ENCODE measurements around the gene MKX.
"Not testable (repeated sequence)": the region's sequence is repeated elsewhere in the genome, so short reads cannot be mapped to it uniquely, and the experiment has no call there.

The MKX gene

GRCh38 chr10:27692663-27693062, 53.0 kb downstream of the MKX start:
- DNase-seq = no peak

- DNase-seq = no peak
Observed at GRCh38 chr10:27688991-27689390, 56.6 kb downstream of the MKX start.

- no peak for DNase-seq
Observed at GRCh38 chr10:27688276-27688675, 57.3 kb downstream of the MKX start.

GRCh38 chr10:27687743-27688142, 57.9 kb downstream of the MKX start:
- DNase-seq = no peak

- peak; percentile 21 for DNase-seq
Observed at GRCh38 chr10:27687326-27687725, 58.3 kb downstream of the MKX start.

- peak; percentile 40 for DNase-seq
Observed at GRCh38 chr10:27685681-27686080, 59.9 kb downstream of the MKX start.

- DNase-seq = no peak
Observed at GRCh38 chr10:27683226-27683625, 62.4 kb downstream of the MKX start.

GRCh38 chr10:27681795-27682194, 63.8 kb downstream of the MKX start:
- DNase-seq = not testable (repeated sequence)

- no peak for DNase-seq
Observed at GRCh38 chr10:27680691-27681605, 64.7 kb downstream of the MKX start.

- no peak for DNase-seq
Observed at GRCh38 chr10:27680006-27680557, 65.5 kb downstream of the MKX start.

- DNase-seq = no peak
Observed at GRCh38 chr10:27679369-27679912, 66.2 kb downstream of the MKX start.

- DNase-seq = no peak
Observed at GRCh38 chr10:27678166-27678565, 67.5 kb downstream of the MKX start.

- no peak for DNase-seq
Observed at GRCh38 chr10:27673065-27673464, 72.6 kb downstream of the MKX start.

GRCh38 chr10:27671821-27672220, 73.8 kb downstream of the MKX start:
- DNase-seq = no peak

GRCh38 chr10:27664461-27664860, 81.2 kb downstream of the MKX start:
- DNase-seq = no peak

GRCh38 chr10:27663621-27664020, 82.0 kb downstream of the MKX start:
- DNase-seq = no peak

GRCh38 chr10:27661514-27662286, 83.9 kb downstream of the MKX start:
- no peak for DNase-seq

GRCh38 chr10:27660711-27661110, 84.9 kb downstream of the MKX start:
- no peak for DNase-seq

- no peak for DNase-seq
Observed at GRCh38 chr10:27660268-27660667, 85.4 kb downstream of the MKX start.

- DNase-seq = no peak
Observed at GRCh38 chr10:27659786-27660185, 85.8 kb downstream of the MKX start.

GRCh38 chr10:27658788-27659187, 86.8 kb downstream of the MKX start:
- DNase-seq = peak; percentile 59

GRCh38 chr10:27655296-27655695, 90.3 kb downstream of the MKX start:
- DNase-seq = no peak

- DNase-seq = no peak
Observed at GRCh38 chr10:27654284-27654683, 91.3 kb downstream of the MKX start.
